Renal cortical epithelial cell (primary cell): ENCODE results near the gene NFKB1. TPM values are rescaled to one million over a fixed set of nuclear protein-coding genes. Genes with fewer than 3 reads are reported as not detected.

Experiments used
- DNase-seq: peaks from one replicate; pipeline ENCODE4 v3.0.0-alpha.2; 2011; ENCODE audit warnings: low read depth
- total RNA-seq: library from RNA; depleted of rRNA; stranded (reverse); fragments of >200 nt; gene quantifications from 2 replicates; pipeline ENCODE4 v1.2.3, GENCODE V29; 2014

Gene NFKB1
- total RNA-seq, 1 donor from 2014 or later = 53.7 TPM

- no peak for DNase-seq
Observed at GRCh38 chr4:102533348-102533747, 32.2 kb downstream of the NFKB1 start.

GRCh38 chr4:102533904-102534303 is 32.7 kb downstream of the NFKB1 start:
- no peak for DNase-seq

- no peak for DNase-seq
Observed at GRCh38 chr4:102534845-102535244, 33.7 kb downstream of the NFKB1 start.

GRCh38 chr4:102535398-102536082 is 34.4 kb downstream of the NFKB1 start:
- DNase-seq = peak; percentile 83

- DNase-seq = no peak
Observed at GRCh38 chr4:102536768-102537167, 35.6 kb downstream of the NFKB1 start.

- DNase-seq = no peak
Observed at GRCh38 chr4:102537269-102537668, 36.1 kb downstream of the NFKB1 start.

GRCh38 chr4:102541697-102542096 is 40.5 kb downstream of the NFKB1 start:
- no peak for DNase-seq

GRCh38 chr4:102543030-102543928 is 42.1 kb downstream of the NFKB1 start:
- DNase-seq = no peak

GRCh38 chr4:102546635-102547034 is 45.5 kb downstream of the NFKB1 start:
- no peak for DNase-seq

- DNase-seq = no peak
Observed at GRCh38 chr4:102547973-102548372, 46.8 kb downstream of the NFKB1 start.

GRCh38 chr4:102551958-102552565 is 50.9 kb downstream of the NFKB1 start:
- no peak for DNase-seq

- DNase-seq = no peak
Observed at GRCh38 chr4:102552781-102553180, 51.6 kb downstream of the NFKB1 start.

GRCh38 chr4:102553982-102554381 is 52.8 kb downstream of the NFKB1 start:
- peak; percentile 54 for DNase-seq

- peak; percentile 39 for DNase-seq
Observed at GRCh38 chr4:102554482-102554881, 53.3 kb downstream of the NFKB1 start.

GRCh38 chr4:102554992-102555391 is 53.8 kb downstream of the NFKB1 start:
- DNase-seq = no peak

GRCh38 chr4:102557636-102558035 is 56.5 kb downstream of the NFKB1 start:
- no peak for DNase-seq

- DNase-seq = no peak
Observed at GRCh38 chr4:102560115-102560514, 59.0 kb downstream of the NFKB1 start.

- no peak for DNase-seq
Observed at GRCh38 chr4:102560571-102561341, 59.6 kb downstream of the NFKB1 start.

- peak; percentile 44 for DNase-seq
Observed at GRCh38 chr4:102563000-102563399, 61.8 kb downstream of the NFKB1 start.

GRCh38 chr4:102564399-102565059 is 63.4 kb downstream of the NFKB1 start:
- peak; percentile 94 for DNase-seq

GRCh38 chr4:102565696-102566095 is 64.5 kb downstream of the NFKB1 start:
- no peak for DNase-seq
